Subcutaneous abdominal adipose tissue (tissue), 5 donors: ENCODE results near the gene GABRA6.
"Not testable (repeated sequence)": the region's sequence is repeated elsewhere in the genome, so short reads cannot be mapped to it uniquely, and the experiment has no call there.

Source experiments
- H3K27ac ChIP-seq: one replicate; pipeline ENCODE4 v1.7.0; 2013; ENCODE audit warnings: low read depth, mild to moderate bottlenecking, inconsistent platforms, low read length, moderate library complexity
- H3K27me3 ChIP-seq, 5 donors: one replicate each; pipeline ENCODE4 v1.7.0; 2013; ENCODE audit warnings: low read length in 5 of 5, inconsistent platforms in 1 of 5; ENCODE audit not compliant: control insufficient read depth in 5 of 5, insufficient read depth in 4 of 5
- H3K36me3 ChIP-seq, 5 donors: one replicate each; pipeline ENCODE4 v1.7.0; 2013; ENCODE audit warnings: low read length in 5 of 5; ENCODE audit not compliant: control insufficient read depth in 5 of 5, insufficient read depth in 5 of 5
- H3K4me1 ChIP-seq, 5 donors: one replicate each; pipeline ENCODE4 v1.7.0; 2013; ENCODE audit warnings: low read length in 5 of 5, mild to moderate bottlenecking in 3 of 5, moderate library complexity in 1 of 5; ENCODE audit not compliant: control insufficient read depth in 5 of 5, insufficient read depth in 5 of 5
- H3K4me3 ChIP-seq, 5 donors: one replicate each; pipeline ENCODE4 v1.7.0; 2013; ENCODE audit warnings: low read length in 5 of 5, low read depth in 1 of 5
- H3K9ac ChIP-seq, 5 donors: one replicate each; pipeline ENCODE4 v1.7.0; 2013; ENCODE audit warnings: low read length in 5 of 5, mild to moderate bottlenecking in 4 of 5, moderate library complexity in 3 of 5
- H3K9me3 ChIP-seq, 5 donors: one replicate each; pipeline ENCODE4 v1.7.0; 2013; ENCODE audit warnings: low read length in 5 of 5; ENCODE audit not compliant: control insufficient read depth in 5 of 5
- donor health status: healthy.
- donor health status: healthy.
- donor health status: healthy.
- donor health status: healthy.
- donor health status: healthy.

The GABRA6 gene

DNA sequence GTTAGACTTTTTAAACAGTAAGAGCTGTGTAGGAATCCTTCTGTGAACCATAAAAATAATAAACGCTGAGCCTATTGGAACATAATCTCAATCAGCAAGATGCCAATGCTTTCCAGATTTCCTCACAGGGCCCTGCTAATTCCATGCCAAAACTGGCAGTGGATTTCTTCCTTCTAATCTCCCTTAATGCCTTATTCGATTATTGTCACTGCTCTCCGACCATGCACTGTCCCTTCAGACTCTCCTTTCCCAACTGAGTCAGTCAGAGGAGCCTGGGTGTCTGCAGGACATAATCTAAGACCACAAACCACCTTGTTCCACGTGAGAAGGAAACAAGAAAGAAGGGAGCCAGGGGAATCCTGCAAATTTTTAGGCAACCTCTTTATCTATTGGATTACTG, at the start of gene GABRA6:
TSS of gene GABRA6 (plus strand) at position 261 of the 400 bp plus-strand sequence. CDS start 269 bp downstream, outside the sequence.
- Histone ChIP-seq H3K27me3 (no peaks in the 10 kb centered on the region), H3K4me3 (no peak within 1 kb of the TSS), H3K36me3 (no peaks in the 10 kb centered on the region)

DNA sequence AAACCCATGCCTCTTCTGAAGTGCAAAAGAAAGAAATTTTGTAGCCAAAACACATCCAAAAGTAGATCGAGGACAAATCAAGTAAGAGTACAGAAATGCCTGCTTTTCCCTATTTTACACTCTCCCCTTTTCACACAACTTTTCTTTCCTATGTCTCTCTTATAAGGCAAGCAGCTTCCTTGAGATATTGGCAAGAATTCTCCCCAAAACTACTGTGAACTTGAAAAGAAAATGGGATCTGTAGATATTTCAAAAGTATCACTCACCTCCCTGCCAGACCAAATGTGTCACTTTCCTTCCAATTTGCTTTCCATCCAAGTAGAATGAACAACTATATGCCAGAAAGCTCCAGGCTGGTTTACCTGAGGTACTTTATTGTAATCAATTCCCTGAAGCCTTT, 47.9 kb upstream of the GABRA6 start:
- no peaks in the 10 kb centered on the region for H3K27me3 ChIP-seq
- H3K9ac ChIP-seq, result no peak overlapping the region
- H3K4me3 ChIP-seq, result no peak overlapping the region
- no peaks in the 10 kb centered on the region for H3K4me1 ChIP-seq
- no peaks in the 10 kb centered on the region for H3K9me3 ChIP-seq
- H3K27ac ChIP-seq, result no peak overlapping the region
- H3K36me3 ChIP-seq, result no peaks in the 10 kb centered on the region

More for the DNA sequence above, at the start of gene GABRA6:
- Histone ChIP-seq H3K9ac (no peak within 1 kb of the TSS), H3K9me3 (no peaks in the 10 kb centered on the region), H3K27ac (no peak within 1 kb of the TSS), H3K4me1 (no peaks in the 10 kb centered on the region)

DNA sequence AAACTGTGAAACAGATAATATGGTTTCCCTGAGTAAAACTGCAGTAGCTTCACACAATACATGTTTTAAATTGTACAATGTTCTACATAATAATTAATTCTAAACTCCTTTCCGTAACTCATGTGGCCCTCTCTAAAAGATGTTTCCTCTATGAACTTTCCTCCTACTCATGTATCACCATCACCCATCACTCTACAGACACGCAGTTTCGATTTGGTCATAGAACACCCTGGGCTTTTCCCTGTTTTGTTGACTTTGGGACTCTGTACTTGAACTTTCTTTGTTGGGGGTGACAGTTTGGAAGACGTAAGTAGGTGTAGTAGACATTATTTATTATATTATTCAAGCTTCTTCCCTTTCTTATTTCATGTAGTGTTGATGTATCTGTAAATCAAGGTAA, 44.1 kb upstream of the GABRA6 start:
- Histone ChIP-seq H3K4me1 (no peaks in the 10 kb centered on the region), H3K27ac (no peak overlapping the region), H3K9ac (no peak overlapping the region), H3K36me3 (no peaks in the 10 kb centered on the region), H3K27me3 (no peaks in the 10 kb centered on the region), H3K4me3 (no peak overlapping the region), H3K9me3 (no peaks in the 10 kb centered on the region)

DNA sequence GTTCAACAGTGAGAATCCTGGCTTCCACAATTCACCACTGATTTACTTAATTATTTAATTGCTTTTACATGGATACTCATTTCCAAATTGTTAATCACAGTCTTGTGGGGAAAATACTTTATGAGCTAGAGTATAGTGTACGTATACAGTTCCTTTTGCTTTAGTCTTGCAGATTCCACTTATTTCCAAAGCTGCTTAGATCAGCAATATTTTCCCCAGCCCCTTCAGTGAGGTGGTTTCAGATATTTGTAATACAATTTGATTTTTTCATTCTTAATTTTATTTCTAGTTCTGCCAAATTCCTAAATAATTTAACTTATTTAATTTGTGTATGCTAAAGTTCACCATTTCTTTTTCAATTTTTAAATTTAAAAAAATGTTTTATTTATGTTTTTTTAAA, 40.3 kb upstream of the GABRA6 start:
- Histone ChIP-seq H3K36me3 (no peaks in the 10 kb centered on the region), H3K27ac (no peak overlapping the region), H3K4me1 (no peaks in the 10 kb centered on the region), H3K4me3 (no peak overlapping the region), H3K9me3 (no peaks in the 10 kb centered on the region), H3K9ac (no peak overlapping the region), H3K27me3 (no peaks in the 10 kb centered on the region)

DNA sequence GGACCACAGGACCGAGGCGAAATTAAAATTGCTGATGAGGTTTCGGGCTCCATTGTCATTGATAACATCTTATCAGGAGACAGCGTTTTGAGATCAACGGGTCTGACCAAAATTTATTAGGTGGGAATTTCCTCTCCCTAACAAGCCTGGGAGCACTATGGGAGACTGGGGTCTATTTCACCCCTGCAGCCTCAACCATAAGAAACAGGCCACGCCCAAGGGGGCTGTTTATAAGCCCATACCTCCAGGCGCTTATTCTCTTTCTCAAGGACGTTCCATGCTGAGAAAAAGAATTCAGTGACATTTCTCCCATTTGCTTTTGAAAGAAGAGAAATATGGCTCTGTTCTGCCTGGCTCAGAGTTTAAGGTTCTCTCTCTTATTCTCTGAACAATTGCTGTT, 33.6 kb upstream of the GABRA6 start:
- not testable (repeated sequence) for H3K4me1 ChIP-seq, H3K36me3 ChIP-seq, H3K27ac ChIP-seq, H3K4me3 ChIP-seq, H3K27me3 ChIP-seq, H3K9ac ChIP-seq
- peaks cover 0 to 14% (median 0%) of the 10 kb centered on the region in 5 donors for H3K9me3 ChIP-seq

DNA sequence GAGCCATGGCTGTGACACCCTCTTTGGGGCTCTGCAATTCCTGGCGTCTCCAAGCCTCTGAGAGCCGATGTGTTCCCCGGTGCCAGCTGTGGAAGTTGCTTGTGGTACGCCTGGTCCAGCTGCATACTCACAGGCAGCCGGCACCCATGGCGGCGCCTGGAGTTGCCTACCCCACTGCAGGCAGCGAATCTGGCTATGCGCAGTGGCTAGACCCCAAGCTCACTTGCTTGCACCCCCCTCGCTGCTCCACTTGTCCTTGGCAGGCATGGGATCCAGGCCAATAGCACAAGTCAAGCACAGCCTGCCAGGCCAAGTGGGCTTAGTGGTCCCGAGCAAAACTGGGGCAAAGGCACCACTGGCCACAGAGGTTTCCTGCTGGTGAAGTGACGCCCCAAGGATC, 24.7 kb upstream of the GABRA6 start:
- Histone ChIP-seq H3K4me3 (no peak overlapping the region), H3K27ac (no peak overlapping the region), H3K9ac (no peak overlapping the region), H3K36me3 (no peaks in the 10 kb centered on the region), H3K9me3 (peaks cover 0 to 4% (median 0%) of the 10 kb centered on the region in 5 donors), H3K27me3 (no peaks in the 10 kb centered on the region), H3K4me1 (no peaks in the 10 kb centered on the region)

DNA sequence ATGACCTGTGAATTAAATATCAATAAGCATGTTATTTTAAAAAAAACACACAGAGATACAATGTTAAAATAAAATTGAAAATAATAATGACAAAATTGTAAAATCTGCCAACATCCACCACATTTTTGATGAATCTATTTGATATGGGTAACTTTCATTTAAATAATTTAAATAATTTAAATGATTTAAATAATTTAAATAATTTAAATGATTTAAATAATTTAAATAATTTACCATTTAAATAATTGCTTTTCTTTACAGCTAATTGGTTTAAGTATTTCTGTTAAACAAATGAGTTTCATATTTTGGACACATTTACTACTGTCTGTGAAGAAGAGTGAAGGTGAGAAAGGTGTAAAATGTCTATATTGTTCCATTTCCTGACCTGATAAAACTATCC, 22.1 kb upstream of the GABRA6 start:
- Histone ChIP-seq H3K9ac (no peak overlapping the region), H3K4me1 (no peaks in the 10 kb centered on the region), H3K27me3 (no peaks in the 10 kb centered on the region), H3K4me3 (no peak overlapping the region), H3K27ac (no peak overlapping the region), H3K36me3 (no peaks in the 10 kb centered on the region), H3K9me3 (peaks cover 0 to 4% (median 0%) of the 10 kb centered on the region in 5 donors)

DNA sequence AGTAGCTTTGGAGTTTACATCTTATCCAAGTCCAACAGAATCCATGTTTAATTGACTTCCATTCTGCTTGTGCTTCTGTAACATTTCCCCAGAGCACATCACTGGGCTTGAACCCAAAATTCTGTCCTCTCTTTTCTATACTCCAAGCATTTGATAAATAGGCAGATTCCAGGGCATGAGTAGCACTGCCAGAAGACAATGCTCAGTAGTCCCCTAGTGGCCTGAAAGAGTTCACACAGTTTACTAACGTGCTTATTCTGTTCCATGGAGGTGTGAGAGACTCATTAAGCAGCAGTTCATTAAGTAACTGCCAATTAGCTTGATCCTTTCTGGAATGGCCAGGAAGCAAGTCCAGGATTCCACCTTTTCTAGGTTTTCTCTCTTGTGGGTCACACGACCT, 9.4 kb upstream of the GABRA6 start:
- no peaks in the 10 kb centered on the region for H3K27me3 ChIP-seq
- no peaks in the 10 kb centered on the region for H3K9me3 ChIP-seq
- no peak overlapping the region for H3K27ac ChIP-seq
- H3K4me1 ChIP-seq, result no peaks in the 10 kb centered on the region
- H3K36me3 ChIP-seq, result no peaks in the 10 kb centered on the region
- no peak overlapping the region for H3K4me3 ChIP-seq
- no peak overlapping the region for H3K9ac ChIP-seq

DNA sequence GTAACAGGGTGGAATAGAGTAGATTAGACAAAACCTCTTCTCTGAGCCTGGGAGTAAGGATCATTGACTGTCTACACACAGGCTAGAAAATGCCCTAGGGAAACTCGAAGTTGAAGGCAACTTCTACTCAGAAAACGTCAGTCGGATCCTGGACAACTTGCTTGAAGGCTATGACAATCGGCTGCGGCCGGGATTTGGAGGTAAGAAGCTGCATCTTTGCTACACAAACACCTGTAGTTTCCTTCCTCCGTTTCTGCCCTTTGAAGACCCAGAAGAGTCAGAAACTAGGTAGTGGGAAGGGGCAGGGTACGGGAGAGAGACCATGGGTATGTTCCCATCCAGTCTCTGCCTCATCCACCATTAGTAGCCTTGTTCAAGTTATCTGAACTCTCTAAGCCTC, 628 bp downstream of the GABRA6 start:
- Histone ChIP-seq H3K4me1 (no peaks in the 10 kb centered on the region), H3K36me3 (no peaks in the 10 kb centered on the region), H3K27me3 (no peaks in the 10 kb centered on the region), H3K9me3 (no peaks in the 10 kb centered on the region), H3K4me3 (no peak overlapping the region), H3K9ac (no peak overlapping the region), H3K27ac (no peak overlapping the region)

DNA sequence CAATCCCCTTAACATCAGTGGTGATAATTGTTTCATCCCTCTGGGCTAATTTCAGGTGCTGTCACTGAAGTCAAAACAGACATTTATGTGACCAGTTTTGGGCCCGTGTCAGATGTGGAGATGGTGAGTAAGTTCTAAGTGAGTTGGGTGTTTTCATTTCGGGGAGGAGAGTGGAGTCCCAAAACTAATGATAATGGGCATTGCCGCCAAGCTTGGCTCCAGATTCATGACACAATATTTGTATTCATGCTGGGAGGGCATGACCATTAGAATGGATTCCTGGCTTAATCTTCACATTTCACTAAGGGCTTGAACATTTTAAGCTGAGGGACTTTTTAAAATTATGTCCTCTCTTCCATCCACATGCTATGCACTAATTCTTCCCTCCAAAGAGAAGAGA, 1.4 kb downstream of the GABRA6 start:
- no peaks in the 10 kb centered on the region for H3K4me1 ChIP-seq

DNA sequence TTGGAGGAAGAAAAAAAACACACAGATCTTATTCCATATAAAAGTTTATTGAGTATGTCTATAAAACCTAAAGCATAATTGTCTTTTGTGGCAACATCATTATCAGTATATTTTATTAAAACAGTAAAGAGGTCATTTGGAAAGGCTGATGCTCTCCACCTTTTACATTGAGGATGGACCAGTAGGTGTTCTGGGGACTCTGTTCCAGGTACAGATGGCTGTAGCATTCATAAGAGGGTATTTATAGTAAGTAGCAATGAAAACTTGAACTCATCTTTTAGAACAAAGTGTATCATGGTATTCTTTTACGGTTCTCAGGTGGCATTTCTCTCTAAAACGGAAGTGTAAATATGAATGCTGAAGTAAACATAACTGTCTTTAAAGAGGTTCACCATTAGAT, 1.8 kb downstream of the GABRA6 start:
- Histone ChIP-seq H3K36me3 (no peaks in the 10 kb centered on the region), H3K27ac (no peak overlapping the region), H3K4me1 (no peaks in the 10 kb centered on the region), H3K4me3 (no peak overlapping the region), H3K27me3 (no peaks in the 10 kb centered on the region), H3K9ac (no peak overlapping the region), H3K9me3 (no peaks in the 10 kb centered on the region)

More for the DNA sequence above, 1.4 kb downstream of the GABRA6 start:
- H3K9ac ChIP-seq, result no peak overlapping the region
- no peaks in the 10 kb centered on the region for H3K9me3 ChIP-seq
- H3K4me3 ChIP-seq, result no peak overlapping the region
- H3K27me3 ChIP-seq, result no peaks in the 10 kb centered on the region
- no peak overlapping the region for H3K27ac ChIP-seq
- H3K36me3 ChIP-seq, result no peaks in the 10 kb centered on the region
